Left lobe of liver (tissue), 2 donors: ENCODE data around the gene NOL8. TPM values are rescaled to one million over a fixed set of nuclear protein-coding genes. Genes with fewer than 3 reads are reported as not detected.

Source experiments
- ATAC-seq: fragments of 200-7000 bp; cut with Tn5 transposase; one replicate; pipeline ENCODE4 v1.9.1; 2020; ENCODE audit warnings: mild to moderate bottlenecking, moderate library complexity
- DNase-seq: peaks from one replicate; pipeline ENCODE4 v3.0.0-alpha.2; 2020; ENCODE audit warnings: low spot score
- total RNA-seq: library from RNA; stranded (reverse); gene quantifications from one replicate; pipeline ENCODE4 v1.2.1, GENCODE V29; 2021
- donor health status: DM: no; HTN: no; CAD: no; lungs with moderate emphysema.
- donor health status: DM: no; HTN: yes; CAD: no.

Gene NOL8
- total RNA-seq, 1 donor from 2014 or later, result 9.7 TPM

DNA sequence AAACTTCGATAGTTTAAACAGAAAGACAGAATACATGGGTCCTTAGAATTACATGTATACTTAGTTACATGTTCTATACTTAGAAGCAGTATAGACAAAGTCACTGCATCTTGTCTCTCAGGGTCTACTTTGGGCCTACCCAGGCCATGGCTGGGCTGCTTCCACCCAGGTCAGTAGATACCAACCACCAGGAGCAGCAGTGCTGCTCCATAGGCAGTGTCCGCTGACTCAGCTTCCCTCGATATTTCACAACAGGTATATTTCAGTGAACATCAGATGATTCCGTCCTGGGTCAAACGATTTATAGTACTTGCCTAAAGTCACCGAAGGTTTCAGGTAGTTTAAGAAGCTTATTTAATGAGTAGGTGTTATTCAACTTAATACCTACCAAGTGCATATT is 49.6 kb downstream of the NOL8 start:
- no peak for ATAC-seq

DNA sequence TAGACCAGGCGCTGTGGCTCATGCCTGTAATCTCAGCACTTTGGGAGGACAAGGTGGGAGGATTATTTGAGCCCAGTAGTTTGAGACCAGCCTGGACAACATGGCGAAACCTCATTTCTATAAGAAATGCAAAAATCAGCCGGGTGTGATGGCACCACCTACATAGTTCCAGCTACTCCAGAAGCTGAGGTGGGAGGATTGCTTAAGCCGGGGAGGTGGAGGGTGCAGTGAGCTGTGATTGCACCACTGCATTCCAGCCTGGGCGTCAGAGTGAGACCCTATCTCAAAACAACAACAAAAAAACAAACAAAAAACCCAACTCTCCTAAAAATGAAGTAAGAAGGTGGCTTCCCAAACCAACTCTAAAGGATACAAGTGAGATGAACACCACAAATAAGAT is 54.6 kb downstream of the NOL8 start:
- DNase-seq (no peak), ATAC-seq (no peak)

More for the DNA sequence above, 49.6 kb downstream of the NOL8 start:
- no peak for DNase-seq

DNA sequence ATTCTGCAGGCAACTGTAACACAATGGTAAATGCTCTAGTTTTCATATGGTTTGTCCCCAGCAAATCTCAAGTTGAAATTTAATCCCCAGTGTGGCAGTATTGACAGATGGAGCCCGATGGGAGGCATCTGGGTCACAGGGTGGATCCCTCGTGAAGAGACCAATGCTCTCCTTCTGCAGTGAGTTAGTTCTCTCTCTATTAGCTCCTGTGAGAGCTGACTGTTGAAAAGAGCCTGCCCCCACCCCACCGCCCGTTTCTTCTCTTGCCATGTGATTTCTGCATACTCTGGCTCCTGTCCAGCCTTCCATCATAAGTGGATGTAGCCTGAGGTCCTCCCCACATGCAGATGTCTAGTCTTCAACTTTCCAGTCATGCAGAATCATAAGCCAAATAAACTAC is 58.7 kb downstream of the NOL8 start:
- DNase-seq (no peak), ATAC-seq (no peak)

DNA sequence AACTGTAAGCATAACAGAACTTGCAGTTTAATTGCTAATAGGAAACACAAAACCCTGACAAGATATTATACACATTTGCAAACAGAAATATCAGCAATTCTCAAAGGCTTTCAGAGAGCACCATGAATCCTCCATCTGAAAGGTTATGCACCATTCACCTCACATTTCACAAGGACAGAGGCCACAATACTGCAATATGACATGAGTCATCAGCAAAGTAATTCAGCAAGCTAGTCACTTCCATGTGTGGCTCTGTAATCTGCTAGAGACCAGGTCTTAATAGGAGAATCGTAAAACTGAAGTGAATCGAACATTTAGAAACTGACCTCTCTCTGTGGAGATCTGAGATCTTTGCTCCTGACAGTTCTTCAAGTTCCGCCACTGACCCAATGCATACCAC is 60.0 kb downstream of the NOL8 start:
- DNase-seq, result no peak
- no peak for ATAC-seq

DNA sequence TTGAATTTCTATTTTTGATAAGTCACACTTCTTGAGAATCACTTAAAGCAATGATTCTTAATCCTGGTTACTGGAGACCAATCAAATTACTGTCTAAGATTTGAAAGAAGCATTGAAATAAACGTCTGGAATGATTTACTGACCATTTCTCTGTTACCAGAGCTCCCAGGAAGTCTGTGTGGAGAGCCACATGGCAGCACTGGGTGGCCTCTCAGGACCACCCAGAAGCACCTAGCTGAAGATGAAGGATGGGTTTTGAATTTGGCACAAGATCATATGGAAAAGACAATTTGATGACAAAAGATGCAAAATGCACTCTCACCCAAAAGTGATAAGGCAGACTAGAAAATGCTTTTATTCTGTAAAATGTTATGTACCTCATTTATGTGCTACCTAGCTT is 62.0 kb downstream of the NOL8 start:
- ATAC-seq, result no peak
- no peak for DNase-seq

DNA sequence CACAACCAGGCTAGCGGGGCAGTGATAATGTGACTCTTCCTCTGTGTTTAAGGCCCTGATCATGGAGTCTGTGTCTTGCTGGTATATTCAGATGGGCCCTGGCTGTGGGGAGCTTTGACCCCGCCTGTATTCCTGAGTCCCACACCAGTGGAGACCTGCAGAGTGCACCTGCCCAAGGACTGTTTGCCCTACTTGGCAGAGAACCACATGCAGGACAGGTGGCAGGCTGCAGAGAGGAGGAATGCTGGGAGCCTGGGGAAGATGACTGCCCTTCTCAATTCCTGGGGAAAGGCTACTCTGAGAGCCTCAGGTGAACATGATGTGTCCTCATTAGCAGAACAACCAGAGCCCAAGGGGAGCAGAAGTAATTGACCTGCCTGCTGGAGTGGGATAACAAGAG is 67.8 kb downstream of the NOL8 start:
- DNase-seq (no peak), ATAC-seq (peak; percentile 34)

DNA sequence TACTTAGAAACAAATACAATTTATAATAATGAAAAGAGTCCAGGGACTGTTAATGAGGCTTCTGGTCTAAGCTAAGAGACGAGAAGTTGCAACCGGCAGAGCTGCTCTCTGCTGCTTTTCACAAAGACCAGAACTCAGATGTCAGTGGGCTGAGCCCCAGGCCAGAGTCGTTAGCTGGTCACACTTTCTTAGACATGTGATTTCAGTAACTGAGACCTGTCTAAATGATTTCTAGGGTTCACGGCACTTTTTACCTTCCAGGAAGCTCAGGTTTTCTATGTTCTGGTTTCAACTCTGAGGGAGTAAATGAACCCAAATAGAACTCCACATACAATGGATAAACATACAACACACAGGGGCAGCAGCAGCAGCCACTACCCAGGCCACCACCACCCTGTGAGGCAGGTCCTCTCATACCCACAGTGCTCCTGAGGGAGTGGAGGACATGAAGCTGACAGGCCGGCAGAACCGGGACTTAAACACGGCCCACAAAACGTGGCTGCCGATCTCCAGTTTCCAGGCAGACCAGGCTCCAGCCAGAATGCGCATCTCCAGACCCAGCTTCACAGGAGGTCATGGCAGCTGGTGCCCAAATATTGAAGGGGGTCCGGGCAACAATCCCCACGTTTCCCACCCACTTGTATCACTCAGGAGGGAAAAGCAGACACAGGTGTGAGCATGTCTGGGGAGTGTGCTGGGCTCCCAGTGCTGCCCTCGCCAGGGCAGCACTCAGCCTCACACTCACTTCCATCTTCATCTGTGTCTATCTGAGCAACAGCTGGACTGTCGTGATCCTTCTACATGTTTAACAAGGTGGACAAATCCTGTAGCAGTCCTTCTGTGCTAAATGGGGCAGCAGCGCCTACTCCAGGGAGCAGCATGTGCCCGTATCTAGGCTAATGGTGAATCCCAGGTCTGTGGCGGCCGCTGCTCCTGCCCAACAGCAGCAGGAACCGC is 70.5 kb downstream of the NOL8 start:
- no peak for DNase-seq
- no peak for ATAC-seq

DNA sequence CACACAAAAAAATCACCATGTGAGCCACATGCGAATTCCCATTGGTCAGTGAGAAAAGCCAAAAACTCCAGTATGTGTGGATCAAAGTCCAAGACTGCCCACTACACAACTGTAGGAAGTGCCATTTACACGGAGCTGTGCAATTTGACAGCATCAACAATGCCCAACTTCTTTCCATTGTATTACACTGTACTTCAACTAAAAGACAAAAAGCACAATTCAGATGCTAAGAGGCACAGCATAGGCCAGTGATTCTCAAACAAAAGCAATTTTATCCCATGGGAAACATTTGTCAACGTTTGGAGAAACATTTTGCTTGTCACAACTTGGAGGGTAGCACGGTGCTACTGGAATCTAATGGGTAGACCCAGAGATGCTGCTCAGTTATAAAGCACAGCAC is 71.5 kb downstream of the NOL8 start:
- DNase-seq (no peak), ATAC-seq (no peak)

DNA sequence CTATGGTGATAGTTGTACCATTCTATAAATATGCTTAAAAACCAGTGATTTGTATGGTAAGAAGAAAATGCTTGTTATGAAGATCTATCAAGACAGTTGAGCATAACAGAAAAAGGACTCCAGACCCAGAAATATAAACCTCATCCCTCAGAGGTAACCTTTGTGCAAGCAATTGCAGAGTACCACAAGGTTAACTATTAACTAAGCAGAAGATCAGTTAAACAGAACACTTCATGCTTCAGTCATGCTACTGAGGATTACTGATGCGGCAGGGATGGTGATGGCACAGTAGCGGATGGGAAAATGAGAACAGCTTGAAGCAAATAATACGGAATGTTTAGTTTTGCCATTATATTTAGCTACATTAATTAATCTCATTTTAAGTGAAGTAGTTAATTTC is 77.2 kb downstream of the NOL8 start:
- ATAC-seq (peak; percentile 97), DNase-seq (no peak)

Other genes starting within 250 kb of the NOL8 start
- 11.6 TPM for gene SPTLC1, start 209.9 kb downstream of the NOL8 start, total RNA-seq
- gene IARS1, start 31.7 kb downstream of the NOL8 start, total RNA-seq, result 31.5 TPM
- 1.2 TPM for gene CENPP, start 603 bp upstream of the NOL8 start, total RNA-seq
- not detected for gene OGN, start 79.2 kb upstream of the NOL8 start, total RNA-seq
- 0.13 TPM for gene OMD, start 99.1 kb upstream of the NOL8 start, total RNA-seq
- gene ASPN, start 157.2 kb upstream of the NOL8 start, total RNA-seq, result 5.4 TPM
- 21.0 TPM for gene ECM2, start 210.6 kb upstream of the NOL8 start, total RNA-seq